ENCODE data around the gene WIF1.
A peak's percentile ranks its signal among the peaks of the same experiment; 100 is the strongest.

Gene WIF1

DNA sequence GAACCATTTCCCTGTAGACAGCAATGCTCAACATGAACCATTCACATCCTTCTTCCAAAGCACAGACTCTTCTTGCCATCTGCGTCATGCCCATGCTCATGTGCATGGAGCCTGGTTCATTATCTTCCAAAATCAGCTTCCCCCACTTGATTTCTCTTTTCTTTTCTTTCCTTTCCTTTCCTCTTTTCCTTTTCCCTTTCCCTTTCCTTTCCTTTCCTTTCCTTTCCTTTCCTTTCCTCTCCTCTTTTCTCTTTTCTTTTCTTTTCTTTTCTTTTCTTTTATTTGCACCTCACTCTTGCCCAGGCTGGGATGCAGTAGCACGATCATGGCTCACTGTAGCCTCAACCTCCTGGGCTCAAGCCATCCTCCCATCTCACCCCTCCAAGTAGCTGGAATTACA, 37.5 kb downstream of the WIF1 start:
- TF ChIP-seq, protein P1, sequence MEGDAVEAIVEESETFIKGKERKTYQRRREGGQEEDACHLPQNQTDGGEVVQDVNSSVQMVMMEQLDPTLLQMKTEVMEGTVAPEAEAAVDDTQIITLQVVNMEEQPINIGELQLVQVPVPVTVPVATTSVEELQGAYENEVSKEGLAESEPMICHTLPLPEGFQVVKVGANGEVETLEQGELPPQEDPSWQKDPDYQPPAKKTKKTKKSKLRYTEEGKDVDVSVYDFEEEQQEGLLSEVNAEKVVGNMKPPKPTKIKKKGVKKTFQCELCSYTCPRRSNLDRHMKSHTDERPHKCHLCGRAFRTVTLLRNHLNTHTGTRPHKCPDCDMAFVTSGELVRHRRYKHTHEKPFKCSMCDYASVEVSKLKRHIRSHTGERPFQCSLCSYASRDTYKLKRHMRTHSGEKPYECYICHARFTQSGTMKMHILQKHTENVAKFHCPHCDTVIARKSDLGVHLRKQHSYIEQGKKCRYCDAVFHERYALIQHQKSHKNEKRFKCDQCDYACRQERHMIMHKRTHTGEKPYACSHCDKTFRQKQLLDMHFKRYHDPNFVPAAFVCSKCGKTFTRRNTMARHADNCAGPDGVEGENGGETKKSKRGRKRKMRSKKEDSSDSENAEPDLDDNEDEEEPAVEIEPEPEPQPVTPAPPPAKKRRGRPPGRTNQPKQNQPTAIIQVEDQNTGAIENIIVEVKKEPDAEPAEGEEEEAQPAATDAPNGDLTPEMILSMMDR (IDR thresholded peaks at IDR 0.05; ENCODE audit: insufficient read depth, low read depth, low read length, missing control alignments), result no peak
- DNase-seq (ENCODE audit: low read depth), result no peak
- no peak overlapping the region for H3K4me3 ChIP-seq (ENCODE audit: low read length)

- no peak overlapping the region for H3K4me3 ChIP-seq (ENCODE audit: low read length)
- no peak for DNase-seq (ENCODE audit: low read depth)
- TF ChIP-seq, protein P1 (IDR thresholded peaks at IDR 0.05; ENCODE audit: insufficient read depth, low read depth, low read length, missing control alignments), result no peak
Measured at GRCh38 chr12:65082406-65082805, 38.7 kb downstream of the WIF1 start.

GRCh38 chr12:65081496-65081895, 39.6 kb downstream of the WIF1 start:
- DNase-seq (ENCODE audit: low read depth), result no peak
- TF ChIP-seq, protein P1 (IDR thresholded peaks at IDR 0.05; ENCODE audit: insufficient read depth, low read depth, low read length, missing control alignments), result no peak
- H3K4me3 ChIP-seq (ENCODE audit: low read length), result no peak overlapping the region

- TF ChIP-seq, protein P1 (IDR thresholded peaks at IDR 0.05; ENCODE audit: insufficient read depth, low read depth, low read length, missing control alignments), result peak; percentile 33
- H3K4me3 ChIP-seq (ENCODE audit: low read length), result no peak overlapping the region
- no peak for DNase-seq (ENCODE audit: low read depth)
Measured at GRCh38 chr12:65074932-65075331, 46.2 kb downstream of the WIF1 start.

DNA sequence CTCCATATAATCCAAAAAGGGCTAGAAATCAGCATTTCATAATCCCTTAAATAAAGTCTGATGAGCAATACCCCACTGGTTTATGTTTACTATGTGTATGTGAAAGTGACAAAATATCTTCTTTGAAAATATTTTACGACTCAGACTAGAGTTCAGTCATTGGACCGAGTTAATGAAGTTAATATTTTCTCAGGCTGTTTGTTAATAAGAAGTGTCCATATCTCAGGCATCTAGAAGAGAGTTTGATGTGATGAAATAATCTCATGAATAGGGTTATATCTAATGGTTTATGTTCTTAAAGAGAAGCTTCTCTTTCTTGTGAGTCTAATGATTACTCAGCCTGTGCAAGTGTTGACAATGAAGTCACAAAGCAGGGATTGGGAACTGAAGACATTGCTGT, 51.8 kb downstream of the WIF1 start:
- no peak overlapping the region for H3K4me3 ChIP-seq (ENCODE audit: low read length)
- DNase-seq (ENCODE audit: low read depth), result no peak
- TF ChIP-seq, protein P1 (IDR thresholded peaks at IDR 0.05; ENCODE audit: insufficient read depth, low read depth, low read length, missing control alignments), result no peak

GRCh38 chr12:65067383-65067782, 53.7 kb downstream of the WIF1 start:
- no peak overlapping the region for H3K4me3 ChIP-seq (ENCODE audit: low read length)
- TF ChIP-seq, protein P1 (IDR thresholded peaks at IDR 0.05; ENCODE audit: insufficient read depth, low read depth, low read length, missing control alignments), result no peak
- no peak for DNase-seq (ENCODE audit: low read depth)

- H3K4me3 ChIP-seq (ENCODE audit: low read length), result no peak overlapping the region
- DNase-seq (ENCODE audit: low read depth), result no peak
- TF ChIP-seq, protein P1 (IDR thresholded peaks at IDR 0.05; ENCODE audit: insufficient read depth, low read depth, low read length, missing control alignments), result no peak
Measured at GRCh38 chr12:65055859-65056258, 65.2 kb downstream of the WIF1 start.
